Body of pancreas (tissue), 4 donors: ENCODE data around the gene OSBPL6.

ENCODE experiments used
- CTCF ChIP-seq, 7 experiments: fragments of 450-650 bp in 4 of 7; fragments of 200-600 bp in 3 of 7; sonication (generic) in 3 of 7; IDR thresholded peaks; one replicate each; pipeline ENCODE4 v1.5.1; 2016 to 2019; ENCODE audit warnings: antibody characterized with exemption in 7 of 7
- POLR2A ChIP-seq, 3 donors: fragments of 450-650 bp; IDR thresholded peaks; one replicate each; pipeline ENCODE4 v1.6.1; 2016; ENCODE audit warnings: antibody characterized with exemption in 3 of 3, mild to moderate bottlenecking in 2 of 3

GRCh38 chr2:178422097-178422496 lies 227.8 kb downstream of the OSBPL6 start:
- no peak for TF ChIP-seq CTCF (IDR thresholded peaks at IDR 0.05)
- no peak for TF ChIP-seq POLR2A (IDR thresholded peaks at IDR 0.05)
